Measurements from ENCODE around the gene ZFP69B.
"Not testable (repeated sequence)": the region's sequence is repeated elsewhere in the genome, so short reads cannot be mapped to it uniquely, and the experiment has no call there.

The ZFP69B gene

DNA sequence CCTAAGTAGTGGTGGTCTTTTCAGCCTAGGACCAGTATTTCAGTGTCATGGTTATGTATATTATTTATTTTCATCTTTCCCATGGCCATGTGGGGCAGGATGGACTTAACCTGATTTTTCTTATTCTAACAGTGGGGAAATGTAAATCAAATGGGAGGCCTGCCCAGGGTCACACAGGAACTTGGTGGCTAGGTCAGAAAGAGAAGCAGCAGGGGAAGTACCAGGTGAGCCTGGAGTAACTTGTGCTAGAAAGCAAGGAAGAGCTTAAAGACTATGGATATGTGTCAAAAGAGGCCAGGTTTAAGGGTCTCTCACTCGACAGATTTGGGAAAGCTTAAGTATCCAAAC is 936 bp downstream of the ZFP69B start:
- Histone ChIP-seq H3K36me3 (ENCODE audit: insufficient read depth, low read length) (peaks cover 21% of the 10 kb centered on the region), H3K9me3 (ENCODE audit: low read length) (peaks cover 26% of the 10 kb centered on the region), H3K4me3 (ENCODE audit: low read length) (peak overlapping the region; percentile 85), H3K4me1 (ENCODE audit: insufficient read depth, low read length) (peaks cover 6% of the 10 kb centered on the region), H3K27me3 (ENCODE audit: insufficient read depth, low read length) (no peaks in the 10 kb centered on the region), H2AFZ (ENCODE audit: low read depth, low read length) (peak overlapping the region; percentile 84)

DNA sequence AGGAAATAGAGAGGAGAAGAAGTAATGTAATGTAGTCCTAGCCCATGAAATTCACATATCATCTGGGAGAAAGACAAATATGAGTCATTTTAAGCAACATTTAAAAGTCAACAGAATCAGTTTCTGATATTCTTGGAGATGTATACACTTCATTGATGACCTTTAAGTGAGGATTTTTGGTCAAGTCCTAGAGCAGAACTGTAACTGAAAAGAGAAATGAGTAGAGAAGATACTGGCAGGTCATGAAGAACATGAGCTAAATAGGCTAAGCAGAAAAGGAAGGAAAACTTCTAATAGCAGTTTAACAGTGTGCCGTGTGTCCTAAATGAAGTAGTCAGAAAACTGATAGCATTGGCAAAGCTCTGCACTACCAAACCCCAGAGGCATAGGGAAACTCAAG is 4.6 kb downstream of the ZFP69B start:
- Histone ChIP-seq H3K9me3 (ENCODE audit: low read length) (peaks cover 61% of the 10 kb centered on the region), H3K4me3 (ENCODE audit: low read length) (no peak overlapping the region), H3K27me3 (ENCODE audit: insufficient read depth, low read length) (no peaks in the 10 kb centered on the region), H3K4me1 (ENCODE audit: insufficient read depth, low read length) (peaks cover 6% of the 10 kb centered on the region), H2AFZ (ENCODE audit: low read depth, low read length) (no peak overlapping the region), H3K36me3 (ENCODE audit: insufficient read depth, low read length) (peaks cover 57% of the 10 kb centered on the region)

DNA sequence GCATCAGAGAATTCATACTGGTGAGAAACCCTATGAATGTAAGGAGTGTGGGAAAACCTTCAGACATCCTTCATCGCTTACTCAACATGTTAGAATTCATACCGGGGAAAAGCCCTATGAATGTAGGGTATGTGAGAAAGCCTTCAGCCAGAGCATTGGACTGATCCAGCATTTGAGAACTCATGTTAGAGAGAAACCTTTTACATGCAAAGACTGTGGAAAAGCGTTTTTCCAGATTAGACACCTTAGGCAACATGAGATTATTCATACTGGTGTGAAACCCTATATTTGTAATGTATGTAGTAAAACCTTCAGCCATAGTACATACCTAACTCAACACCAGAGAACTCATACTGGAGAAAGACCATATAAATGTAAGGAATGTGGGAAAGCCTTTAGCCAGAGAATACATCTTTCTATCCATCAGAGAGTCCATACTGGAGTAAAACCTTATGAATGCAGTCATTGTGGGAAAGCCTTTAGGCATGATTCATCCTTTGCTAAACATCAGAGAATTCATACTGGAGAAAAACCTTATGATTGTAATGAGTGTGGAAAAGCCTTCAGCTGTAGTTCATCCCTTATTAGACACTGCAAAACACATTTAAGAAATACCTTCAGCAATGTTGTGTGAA is 12.8 kb downstream of the ZFP69B start:
- H3K36me3 ChIP-seq (ENCODE audit: insufficient read depth, low read length) = peaks cover 68% of the 10 kb centered on the region
- peaks cover 89% of the 10 kb centered on the region for H3K9me3 ChIP-seq (ENCODE audit: low read length)

DNA sequence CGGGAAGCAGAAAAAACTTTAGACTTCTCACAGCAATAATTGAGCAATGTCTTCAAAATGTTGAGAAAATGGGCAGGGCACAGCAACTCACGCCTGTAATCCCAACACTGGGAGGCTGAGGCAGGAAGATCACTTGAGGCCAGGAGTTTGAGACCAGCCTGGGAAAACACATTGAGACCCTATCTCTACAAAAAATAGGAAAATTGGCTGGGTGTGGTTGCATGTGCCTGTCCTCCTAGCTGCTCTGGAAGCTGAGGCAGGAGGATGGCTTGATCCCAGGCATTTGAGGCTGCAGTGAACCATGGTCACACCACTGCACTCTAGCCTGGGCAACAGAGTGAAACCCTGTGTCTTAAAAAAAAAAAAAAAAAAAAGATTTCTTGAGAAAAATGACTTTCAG is 19.1 kb downstream of the ZFP69B start:
- H3K36me3 ChIP-seq (ENCODE audit: insufficient read depth, low read length) = peaks cover 27% of the 10 kb centered on the region
- no peaks in the 10 kb centered on the region for H3K4me1 ChIP-seq (ENCODE audit: insufficient read depth, low read length)
- no peak overlapping the region for H2AFZ ChIP-seq (ENCODE audit: low read depth, low read length)
- no peaks in the 10 kb centered on the region for H3K27me3 ChIP-seq (ENCODE audit: insufficient read depth, low read length)
- H3K4me3 ChIP-seq (ENCODE audit: low read length) = no peak overlapping the region
- H3K9me3 ChIP-seq (ENCODE audit: low read length) = peaks cover 62% of the 10 kb centered on the region

More for the DNA sequence above, 12.8 kb downstream of the ZFP69B start:
- H2AFZ ChIP-seq (ENCODE audit: low read depth, low read length) = no peak overlapping the region
- H3K4me3 ChIP-seq (ENCODE audit: low read length) = no peak overlapping the region
- H3K27me3 ChIP-seq (ENCODE audit: insufficient read depth, low read length) = no peaks in the 10 kb centered on the region
- no peaks in the 10 kb centered on the region for H3K4me1 ChIP-seq (ENCODE audit: insufficient read depth, low read length)

DNA sequence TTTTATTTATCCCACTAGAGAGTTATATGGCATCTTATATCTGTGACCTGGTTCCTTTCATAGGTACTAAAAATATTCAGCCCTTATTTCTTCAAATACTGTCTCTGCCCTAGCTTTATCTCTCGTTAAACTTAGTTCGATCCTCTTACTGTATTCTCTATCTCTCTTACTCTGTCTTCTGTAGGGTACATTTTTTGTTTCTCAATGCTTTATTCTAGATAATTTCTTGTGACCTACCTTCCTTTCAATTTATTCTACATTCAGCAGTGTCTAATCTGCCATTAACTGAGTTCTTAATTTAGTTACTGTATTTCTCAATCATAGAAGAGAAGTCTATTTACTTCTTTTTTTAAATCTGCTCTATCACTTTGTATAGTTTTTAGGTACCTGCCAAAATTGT is 25.0 kb downstream of the ZFP69B start:
- H3K4me1 ChIP-seq (ENCODE audit: insufficient read depth, low read length) = peaks cover 6% of the 10 kb centered on the region
- no peaks in the 10 kb centered on the region for H3K27me3 ChIP-seq (ENCODE audit: insufficient read depth, low read length)
- no peak overlapping the region for H2AFZ ChIP-seq (ENCODE audit: low read depth, low read length)
- no peak overlapping the region for H3K4me3 ChIP-seq (ENCODE audit: low read length)
- H3K9me3 ChIP-seq (ENCODE audit: low read length) = peaks cover 21% of the 10 kb centered on the region
- peaks cover 8% of the 10 kb centered on the region for H3K36me3 ChIP-seq (ENCODE audit: insufficient read depth, low read length)

DNA sequence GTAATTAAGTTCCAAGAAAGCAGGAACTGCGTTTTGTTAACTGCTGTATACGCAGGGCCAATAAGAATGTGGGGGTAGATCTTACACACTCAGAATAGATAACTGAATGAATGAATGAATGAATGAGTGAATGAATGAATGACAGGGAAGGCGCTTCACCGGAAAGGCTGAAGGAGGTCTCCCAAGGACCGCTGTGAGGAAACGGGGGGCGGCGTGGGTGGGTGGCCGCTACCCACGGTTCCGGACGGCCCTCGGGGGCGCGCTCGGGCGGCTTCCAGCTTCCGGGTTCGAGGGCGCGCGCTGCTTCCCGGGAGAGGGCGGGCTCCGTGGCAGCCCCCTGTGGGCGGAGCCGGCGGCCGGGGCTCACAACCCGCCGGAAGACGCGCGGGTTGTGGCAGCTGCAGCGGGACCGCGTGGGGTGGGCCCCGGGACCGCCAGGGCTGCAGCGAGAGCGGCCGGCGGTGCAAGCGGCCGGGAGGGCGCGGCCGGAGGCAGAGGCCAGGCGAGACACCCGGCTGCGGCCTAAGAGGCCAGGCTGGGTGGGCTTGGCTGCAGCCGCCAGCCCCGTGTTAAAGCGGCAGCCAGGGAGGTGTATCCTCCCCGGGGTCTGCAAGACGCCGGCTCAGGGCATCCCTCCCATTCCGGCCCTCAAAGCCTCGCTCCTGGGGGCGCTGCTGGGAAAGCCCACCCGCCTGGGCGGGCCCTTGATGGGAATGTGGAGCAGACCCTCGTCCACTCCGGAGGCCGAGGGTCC is 26.8 kb downstream of the ZFP69B start, which contains the start of gene ZFP69:
TSS of gene ZFP69 (plus strand) at position 367 of the 754 bp plus-strand sequence. CDS start 2,072 bp downstream, outside the sequence.
- H3K4me3 ChIP-seq (ENCODE audit: low read length) = peak within 1 kb of the TSS; percentile 54
- H2AFZ ChIP-seq (ENCODE audit: low read depth, low read length) = peak within 1 kb of the TSS; percentile 55
- H3K36me3 ChIP-seq (ENCODE audit: insufficient read depth, low read length) = peaks cover 20% of the 10 kb centered on the region
- H3K27me3 ChIP-seq (ENCODE audit: insufficient read depth, low read length) = no peaks in the 10 kb centered on the region
- H3K4me1 ChIP-seq (ENCODE audit: insufficient read depth, low read length) = peaks cover 6% of the 10 kb centered on the region
- H3K9me3 ChIP-seq (ENCODE audit: low read length) = peaks cover 22% of the 10 kb centered on the region

DNA sequence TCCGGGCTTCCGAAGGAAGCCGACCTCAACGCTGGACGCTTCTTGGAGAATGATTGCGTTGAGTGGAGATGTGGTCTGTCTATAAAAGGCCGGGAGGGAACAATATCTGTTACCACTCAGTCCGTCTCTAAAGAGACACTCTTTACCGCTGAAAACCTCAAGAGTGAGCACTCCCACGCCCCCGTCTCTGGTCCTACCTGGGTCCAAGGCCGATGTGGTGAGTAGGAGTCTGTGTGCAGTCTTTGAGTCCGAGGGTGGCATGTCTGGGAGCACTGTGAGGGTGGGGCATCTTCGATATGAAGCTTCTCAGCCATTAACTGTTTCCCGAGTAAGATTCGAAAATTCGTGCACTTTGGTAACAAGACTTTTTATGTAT is 27.4 kb downstream of the ZFP69B start:
- Histone ChIP-seq H3K27me3 (ENCODE audit: insufficient read depth, low read length) (no peaks in the 10 kb centered on the region), H3K4me1 (ENCODE audit: insufficient read depth, low read length) (peaks cover 6% of the 10 kb centered on the region), H3K36me3 (ENCODE audit: insufficient read depth, low read length) (peaks cover 26% of the 10 kb centered on the region), H3K4me3 (ENCODE audit: low read length) (peak overlapping the region; percentile 54), H3K9me3 (ENCODE audit: low read length) (peaks cover 25% of the 10 kb centered on the region), H2AFZ (ENCODE audit: low read depth, low read length) (peak overlapping the region; percentile 55)

DNA sequence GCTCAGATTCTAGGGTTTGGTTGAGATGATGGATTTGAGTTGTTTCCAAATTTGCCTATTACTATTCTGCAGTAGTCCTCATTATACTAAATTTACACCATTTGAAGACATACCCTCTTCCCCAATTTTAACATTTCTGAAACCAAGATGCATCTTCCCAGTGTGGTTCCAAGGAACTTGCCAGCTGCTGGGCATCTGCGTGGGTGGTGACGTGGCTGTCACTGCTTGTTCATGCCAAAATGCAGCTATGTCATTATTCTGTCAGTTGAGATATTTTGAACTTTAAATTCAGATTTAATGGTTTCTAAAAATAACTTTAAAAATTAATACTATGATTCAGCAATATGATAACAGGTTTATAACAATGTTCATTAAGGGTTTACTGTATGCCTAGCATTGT is 28.0 kb downstream of the ZFP69B start:
- Histone ChIP-seq H3K9me3 (ENCODE audit: low read length) (peaks cover 21% of the 10 kb centered on the region), H3K4me3 (ENCODE audit: low read length) (peak overlapping the region; percentile 54)

DNA sequence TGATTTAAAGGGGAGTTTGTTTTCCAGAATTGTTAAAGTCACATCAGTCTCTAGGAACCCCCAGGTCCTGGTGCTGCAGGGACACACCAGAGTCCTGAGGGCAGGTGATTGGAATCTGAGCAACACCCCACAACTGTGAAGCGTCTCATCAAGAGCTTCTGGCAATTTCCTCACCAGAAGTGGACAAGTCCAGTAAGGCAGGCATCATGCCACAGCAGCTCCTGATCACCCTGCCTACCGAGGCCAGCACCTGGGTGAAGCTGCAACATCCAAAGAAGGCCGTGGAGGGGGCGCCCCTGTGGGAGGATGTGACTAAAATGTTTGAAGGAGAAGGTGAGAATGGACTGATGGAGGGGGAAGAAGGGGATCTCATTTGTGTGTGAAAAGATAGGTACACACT is 28.9 kb downstream of the ZFP69B start:
- no peaks in the 10 kb centered on the region for H3K27me3 ChIP-seq (ENCODE audit: insufficient read depth, low read length)
- H3K9me3 ChIP-seq (ENCODE audit: low read length) = peaks cover 18% of the 10 kb centered on the region
- H3K36me3 ChIP-seq (ENCODE audit: insufficient read depth, low read length) = peaks cover 33% of the 10 kb centered on the region
- no peak overlapping the region for H2AFZ ChIP-seq (ENCODE audit: low read depth, low read length)
- H3K4me1 ChIP-seq (ENCODE audit: insufficient read depth, low read length) = peaks cover 6% of the 10 kb centered on the region
- H3K4me3 ChIP-seq (ENCODE audit: low read length) = no peak overlapping the region

More for the DNA sequence above, 28.0 kb downstream of the ZFP69B start:
- Histone ChIP-seq H3K27me3 (ENCODE audit: insufficient read depth, low read length) (no peaks in the 10 kb centered on the region), H3K36me3 (ENCODE audit: insufficient read depth, low read length) (peaks cover 29% of the 10 kb centered on the region), H2AFZ (ENCODE audit: low read depth, low read length) (peak overlapping the region; percentile 55), H3K4me1 (ENCODE audit: insufficient read depth, low read length) (peaks cover 6% of the 10 kb centered on the region)

DNA sequence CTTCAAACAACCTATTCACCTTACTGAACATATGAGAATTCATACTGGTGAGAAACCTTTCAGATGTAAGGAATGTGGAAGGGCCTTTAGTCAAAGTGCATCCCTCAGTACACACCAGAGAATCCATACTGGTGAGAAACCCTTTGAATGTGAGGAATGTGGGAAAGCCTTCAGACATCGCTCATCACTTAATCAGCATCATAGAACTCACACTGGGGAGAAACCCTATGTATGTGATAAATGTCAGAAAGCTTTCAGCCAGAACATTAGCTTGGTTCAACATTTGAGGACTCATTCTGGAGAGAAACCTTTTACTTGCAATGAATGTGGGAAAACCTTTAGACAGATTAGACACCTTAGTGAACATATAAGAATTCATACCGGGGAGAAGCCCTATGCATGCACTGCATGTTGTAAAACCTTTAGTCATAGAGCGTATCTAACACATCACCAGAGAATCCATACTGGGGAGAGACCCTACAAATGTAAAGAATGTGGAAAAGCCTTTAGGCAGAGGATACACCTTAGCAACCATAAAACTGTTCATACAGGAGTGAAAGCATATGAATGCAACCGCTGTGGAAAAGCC is 45.1 kb downstream of the ZFP69B start:
- Histone ChIP-seq H3K4me1 (ENCODE audit: insufficient read depth, low read length) (no peaks in the 10 kb centered on the region), H2AFZ (ENCODE audit: low read depth, low read length) (no peak overlapping the region), H3K27me3 (ENCODE audit: insufficient read depth, low read length) (no peaks in the 10 kb centered on the region), H3K9me3 (ENCODE audit: low read length) (peaks cover 43% of the 10 kb centered on the region), H3K4me3 (ENCODE audit: low read length) (no peak overlapping the region), H3K36me3 (ENCODE audit: insufficient read depth, low read length) (peaks cover 35% of the 10 kb centered on the region)

DNA sequence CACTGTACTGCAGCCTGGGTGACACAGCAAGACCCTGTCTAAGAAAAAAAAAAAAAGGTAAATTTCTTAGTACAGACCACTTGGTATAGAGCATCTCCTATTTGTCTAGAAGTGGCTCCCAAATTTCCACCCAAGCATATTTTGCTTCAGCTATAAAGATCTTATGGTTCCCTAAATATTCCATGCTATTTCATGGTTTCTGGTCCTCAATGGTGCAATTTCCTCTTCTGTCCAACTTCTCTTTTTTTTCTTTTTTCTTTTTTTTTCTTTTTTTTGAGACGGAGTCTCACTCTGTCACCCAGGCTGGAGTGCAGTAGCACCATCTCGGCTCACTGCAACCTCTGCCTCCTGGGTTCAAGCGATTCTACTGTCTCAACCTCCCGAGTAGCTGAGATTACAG is 52.4 kb downstream of the ZFP69B start:
- H3K4me1 ChIP-seq (ENCODE audit: insufficient read depth, low read length); H3K27me3 ChIP-seq (ENCODE audit: insufficient read depth, low read length); H3K36me3 ChIP-seq (ENCODE audit: insufficient read depth, low read length); H3K4me3 ChIP-seq (ENCODE audit: low read length); H2AFZ ChIP-seq (ENCODE audit: low read depth, low read length): not testable (repeated sequence)
- peaks cover 18% of the 10 kb centered on the region for H3K9me3 ChIP-seq (ENCODE audit: low read length)

DNA sequence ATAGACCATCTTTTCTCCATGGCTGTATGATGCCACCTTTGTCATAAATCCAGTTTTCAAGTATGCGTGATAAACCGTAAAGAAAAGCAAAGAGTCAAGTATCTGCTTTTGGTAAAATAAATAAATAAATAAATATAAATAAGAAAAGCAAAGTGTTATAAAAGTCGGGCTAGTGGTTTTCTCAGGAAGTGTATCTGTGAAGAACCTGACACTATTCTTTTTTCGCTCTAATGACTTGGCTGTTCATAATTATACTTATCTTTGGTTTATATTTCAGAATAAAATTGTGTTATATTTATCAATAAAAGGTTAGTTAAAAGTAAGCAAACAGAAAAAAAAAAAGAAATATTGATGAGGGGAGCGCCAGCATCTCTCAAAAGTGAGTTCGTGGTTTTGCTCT is 57.7 kb downstream of the ZFP69B start:
- Histone ChIP-seq H3K9me3 (ENCODE audit: low read length) (peaks cover 7% of the 10 kb centered on the region), H3K27me3 (ENCODE audit: insufficient read depth, low read length) (no peaks in the 10 kb centered on the region), H3K36me3 (ENCODE audit: insufficient read depth, low read length) (no peaks in the 10 kb centered on the region), H3K4me3 (ENCODE audit: low read length) (peak overlapping the region; percentile 77), H3K4me1 (ENCODE audit: insufficient read depth, low read length) (peaks cover 2% of the 10 kb centered on the region), H2AFZ (ENCODE audit: low read depth, low read length) (peak overlapping the region; percentile 98)

All from neuron (in vitro differentiated cells).